Panc1 (cell line): ENCODE results near the gene F5.

Experiments
- CTCF ChIP-seq: fragments of 450-650 bp; IDR thresholded peaks from 2 replicates; pipeline ENCODE4 v1.5.1; 2017; ENCODE audit warnings: mild to moderate bottlenecking
- POLR2AphosphoS5 ChIP-seq: IDR thresholded peaks from 2 replicates; pipeline ENCODE4 v1.6.1; 2012; ENCODE audit warnings: mild to moderate bottlenecking, low read depth, low read length, moderate library complexity
- REST ChIP-seq, 2 experiments: IDR thresholded peaks; 2 replicates each; pipeline ENCODE4 v1.6.1; 2011 to 2012; ENCODE audit warnings: low read depth in 2 of 2, control low read depth in 1 of 2, low read length in 1 of 2, mild to moderate bottlenecking in 1 of 2, moderate library complexity in 1 of 2; ENCODE audit not compliant: insufficient read depth in 1 of 2
- SIN3A ChIP-seq: IDR thresholded peaks from 2 replicates; pipeline ENCODE4 v1.6.1; 2012; ENCODE audit warnings: low read depth, mild to moderate bottlenecking, low read length, moderate library complexity, borderline replicate concordance; ENCODE audit not compliant: insufficient read depth
- TCF7L2 ChIP-seq: IDR thresholded peaks from 2 replicates; pipeline ENCODE4 v1.6.1; 2011; ENCODE audit warnings: mild to moderate bottlenecking, low read depth, low read length, inconsistent platforms

- TF ChIP-seq CTCF, result no peak
- TF ChIP-seq POLR2AphosphoS5, result no peak
- no peak for TF ChIP-seq TCF7L2
- no peak for TF ChIP-seq SIN3A
- TF ChIP-seq REST (IDR thresholded peaks at IDR 0.05; ENCODE audit: insufficient read depth in 1 of 2, low read depth in 2 of 2, low read length in 1 of 2), result no peak
Measured at GRCh38 chr1:169610108-169610507, 23.8 kb upstream of the F5 start.
